DND-41 (cell line): ENCODE results near the gene C4BPB.

Experiments
- ATAC-seq: fragments of 200-7000 bp; cut with Tn5 transposase; 3 replicates; pipeline ENCODE4 v1.9.1; 2021; ENCODE audit warnings: low read depth; ENCODE audit not compliant: insufficient read depth
- DNase-seq: peaks from one replicate; pipeline ENCODE4 v3.0.0-alpha.2; 2020
- H2AFZ ChIP-seq: 2 replicates; pipeline ENCODE4 v1.6.0; 2012; ENCODE audit warnings: low read depth, low read length
- H3K27ac ChIP-seq: 2 replicates; pipeline ENCODE4 v1.5.1; 2012; ENCODE audit warnings: low read length, inconsistent platforms
- H3K27me3 ChIP-seq: fragments of 200-600 bp; sonication (generic); 2 replicates; pipeline ENCODE4 v1.6.0; 2012; ENCODE audit warnings: low read length, mild to moderate bottlenecking, inconsistent platforms; ENCODE audit not compliant: insufficient read depth, poor library complexity
- H3K36me3 ChIP-seq: 2 replicates; pipeline ENCODE4 v1.5.1; 2012; ENCODE audit warnings: low read length, inconsistent platforms; ENCODE audit not compliant: insufficient read depth
- H3K4me1 ChIP-seq: 2 replicates; pipeline ENCODE4 v1.5.1; 2012; ENCODE audit warnings: mild to moderate bottlenecking, low read length; ENCODE audit not compliant: insufficient read depth
- H3K4me2 ChIP-seq: 2 replicates; pipeline ENCODE4 v1.6.0; 2012; ENCODE audit warnings: mild to moderate bottlenecking, moderate library complexity, low read length, inconsistent platforms; ENCODE audit not compliant: insufficient read depth
- H3K4me3 ChIP-seq, 2 experiments: fragments of 200-600 bp in 1 of 2; shearing (Covaris generic) in 1 of 2; 2 replicates each; pipeline ENCODE4 v1.5.1; 2012 to 2016; ENCODE audit warnings: inconsistent platforms in 2 of 2, low read length in 2 of 2, mild to moderate bottlenecking in 2 of 2, low read depth in 1 of 2, moderate library complexity in 1 of 2
- H3K79me2 ChIP-seq: 2 replicates; pipeline ENCODE4 v1.6.0; 2012; ENCODE audit warnings: low read length, inconsistent platforms; ENCODE audit not compliant: insufficient read depth
- H3K9ac ChIP-seq: 2 replicates; pipeline ENCODE4 v1.6.0; 2012; ENCODE audit warnings: low read depth, mild to moderate bottlenecking, inconsistent platforms, low read length, moderate library complexity
- H3K9me3 ChIP-seq: 2 replicates; pipeline ENCODE4 v1.5.1; 2012; ENCODE audit warnings: low read length, moderate library complexity, mild to moderate bottlenecking, inconsistent platforms; ENCODE audit not compliant: insufficient read depth, severe bottlenecking
- H4K20me1 ChIP-seq: 2 replicates; pipeline ENCODE4 v1.6.0; 2012; ENCODE audit warnings: low read length; ENCODE audit not compliant: insufficient read depth
- EZH2 ChIP-seq: IDR thresholded peaks from 3 replicates; pipeline ENCODE4 v1.6.1; 2012; ENCODE audit warnings: borderline replicate concordance, low read depth, mild to moderate bottlenecking, moderate library complexity, low read length, inconsistent platforms; ENCODE audit not compliant: severe bottlenecking
- TF ChIP-seq, protein P1 (sequence below): IDR thresholded peaks from 2 replicates; pipeline ENCODE4 v1.5.1; 2012; ENCODE audit warnings: borderline replicate concordance, low read length, moderate library complexity, mild to moderate bottlenecking; ENCODE audit not compliant: poor library complexity, severe bottlenecking; ENCODE audit errors: extremely low read depth

Gene C4BPB

GRCh38 chr1:207067665-207068064 is 21.0 kb upstream of the C4BPB start:
- no peak for TF ChIP-seq EZH2
- TF ChIP-seq, protein P1, sequence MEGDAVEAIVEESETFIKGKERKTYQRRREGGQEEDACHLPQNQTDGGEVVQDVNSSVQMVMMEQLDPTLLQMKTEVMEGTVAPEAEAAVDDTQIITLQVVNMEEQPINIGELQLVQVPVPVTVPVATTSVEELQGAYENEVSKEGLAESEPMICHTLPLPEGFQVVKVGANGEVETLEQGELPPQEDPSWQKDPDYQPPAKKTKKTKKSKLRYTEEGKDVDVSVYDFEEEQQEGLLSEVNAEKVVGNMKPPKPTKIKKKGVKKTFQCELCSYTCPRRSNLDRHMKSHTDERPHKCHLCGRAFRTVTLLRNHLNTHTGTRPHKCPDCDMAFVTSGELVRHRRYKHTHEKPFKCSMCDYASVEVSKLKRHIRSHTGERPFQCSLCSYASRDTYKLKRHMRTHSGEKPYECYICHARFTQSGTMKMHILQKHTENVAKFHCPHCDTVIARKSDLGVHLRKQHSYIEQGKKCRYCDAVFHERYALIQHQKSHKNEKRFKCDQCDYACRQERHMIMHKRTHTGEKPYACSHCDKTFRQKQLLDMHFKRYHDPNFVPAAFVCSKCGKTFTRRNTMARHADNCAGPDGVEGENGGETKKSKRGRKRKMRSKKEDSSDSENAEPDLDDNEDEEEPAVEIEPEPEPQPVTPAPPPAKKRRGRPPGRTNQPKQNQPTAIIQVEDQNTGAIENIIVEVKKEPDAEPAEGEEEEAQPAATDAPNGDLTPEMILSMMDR, result no peak
- no peak for ATAC-seq
- Histone ChIP-seq H2AFZ (no peak overlapping the region), H3K4me3 (no peak overlapping the region), H3K9me3 (no peaks in the 10 kb centered on the region), H3K79me2 (no peaks in the 10 kb centered on the region), H3K4me1 (0 out of 2 replicates have a peak, but pooled peaks cover 4% of the 10 kb centered on the region), H4K20me1 (no peaks in the 10 kb centered on the region), H3K9ac (no peak overlapping the region), H3K27ac (no peak overlapping the region), H3K27me3 (no peaks in the 10 kb centered on the region), H3K4me2 (no peak overlapping the region), H3K36me3 (no peaks in the 10 kb centered on the region)
- DNase-seq, result no peak

GRCh38 chr1:207069061-207069460 is 19.6 kb upstream of the C4BPB start:
- Histone ChIP-seq H3K27ac (no peak overlapping the region), H3K36me3 (no peaks in the 10 kb centered on the region), H3K4me3 (no peak overlapping the region), H3K79me2 (no peaks in the 10 kb centered on the region), H3K27me3 (no peaks in the 10 kb centered on the region), H3K4me1 (0 out of 2 replicates have a peak, but pooled peaks cover 4% of the 10 kb centered on the region), H4K20me1 (no peaks in the 10 kb centered on the region), H3K4me2 (no peak overlapping the region), H3K9me3 (no peaks in the 10 kb centered on the region), H2AFZ (no peak overlapping the region), H3K9ac (no peak overlapping the region)
- DNase-seq, result no peak
- no peak for TF ChIP-seq EZH2
- ATAC-seq, result no peak

DNA sequence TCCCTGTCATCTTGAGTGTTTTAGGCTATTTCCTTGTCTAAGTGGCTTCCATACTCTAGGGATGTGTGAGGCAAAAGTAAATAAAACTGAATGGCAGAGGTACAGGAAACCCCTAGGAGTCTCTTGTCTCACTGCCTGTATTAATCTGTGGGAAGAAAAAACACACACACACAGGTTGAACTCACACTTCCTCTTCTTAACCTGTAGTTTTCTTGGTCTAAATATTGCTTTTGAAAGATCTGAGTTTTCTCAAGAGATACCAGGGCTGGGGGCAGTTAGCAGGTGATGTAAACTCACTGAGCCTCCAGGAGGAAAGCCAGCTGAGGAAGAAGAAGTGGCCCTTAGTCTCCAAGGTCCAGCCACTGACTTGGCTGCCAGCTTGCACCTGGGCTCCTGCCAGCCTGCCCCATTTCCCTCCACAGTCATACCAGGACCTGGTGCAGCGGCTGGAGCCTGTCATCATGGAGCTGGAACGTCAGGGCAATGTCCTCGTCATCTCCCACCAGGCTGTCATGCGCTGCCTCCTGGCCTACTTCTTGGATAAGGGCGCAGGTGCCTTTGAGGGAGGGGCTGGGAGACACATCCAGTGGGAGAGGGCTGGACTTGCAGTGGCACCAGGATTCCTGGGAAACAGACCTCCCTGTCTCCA is 18.7 kb upstream of the C4BPB start:
- TF ChIP-seq EZH2, result no peak
- TF ChIP-seq, protein P1, result no peak
- no peaks in the 10 kb centered on the region for H3K9me3 ChIP-seq
- DNase-seq, result no peak
- H2AFZ ChIP-seq, result no peak overlapping the region
- no peak overlapping the region for H3K9ac ChIP-seq
- H3K27ac ChIP-seq, result no peak overlapping the region
- H4K20me1 ChIP-seq, result no peaks in the 10 kb centered on the region
- no peaks in the 10 kb centered on the region for H3K36me3 ChIP-seq
- no peaks in the 10 kb centered on the region for H3K79me2 ChIP-seq
- H3K4me2 ChIP-seq, result no peak overlapping the region
- ATAC-seq, result no peak
- no peak overlapping the region for H3K4me3 ChIP-seq
- H3K4me1 ChIP-seq, result 0 out of 2 replicates have a peak, but pooled peaks cover 4% of the 10 kb centered on the region
- peaks cover 6% of the 10 kb centered on the region for H3K27me3 ChIP-seq

- peak; percentile 44; the same call in 2 of the 3 replicates for ATAC-seq
These were observed 17.8 kb upstream of the C4BPB start for GRCh38 chr1:207070811-207071210.

More at GRCh38 chr1:207070811-207071210, 17.8 kb upstream of the C4BPB start:
- Histone ChIP-seq H2AFZ (no peak overlapping the region), H3K79me2 (no peaks in the 10 kb centered on the region), H3K4me1 (0 out of 2 replicates have a peak, but pooled peaks cover 4% of the 10 kb centered on the region), H3K27ac (no peak overlapping the region), H3K27me3 (peaks cover 6% of the 10 kb centered on the region), H4K20me1 (no peaks in the 10 kb centered on the region), H3K4me3 (no peak overlapping the region), H3K9ac (no peak overlapping the region), H3K4me2 (no peak overlapping the region), H3K36me3 (no peaks in the 10 kb centered on the region), H3K9me3 (no peaks in the 10 kb centered on the region)
- DNase-seq, result no peak
- TF ChIP-seq, protein P1, result no peak
- no peak for TF ChIP-seq EZH2
